GM18868 (cell line): ENCODE measurements around the gene CRYAA.
A peak's percentile ranks its signal among the peaks of the same experiment; 100 is the strongest.
"Not testable (repeated sequence)": the region's sequence is repeated elsewhere in the genome, so short reads cannot be mapped to it uniquely, and the experiment has no call there.

Source experiments
- ATAC-seq: cut with Tn5 transposase; IDR thresholded peaks from one replicate; pipeline ENCODE4 v1.9.1; 2021; ENCODE audit warnings: mild to moderate bottlenecking, moderate library complexity; ENCODE audit not compliant: unreplicated experiment

CRYAA gene, protein sequence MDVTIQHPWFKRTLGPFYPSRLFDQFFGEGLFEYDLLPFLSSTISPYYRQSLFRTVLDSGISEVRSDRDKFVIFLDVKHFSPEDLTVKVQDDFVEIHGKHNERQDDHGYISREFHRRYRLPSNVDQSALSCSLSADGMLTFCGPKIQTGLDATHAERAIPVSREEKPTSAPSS

DNA sequence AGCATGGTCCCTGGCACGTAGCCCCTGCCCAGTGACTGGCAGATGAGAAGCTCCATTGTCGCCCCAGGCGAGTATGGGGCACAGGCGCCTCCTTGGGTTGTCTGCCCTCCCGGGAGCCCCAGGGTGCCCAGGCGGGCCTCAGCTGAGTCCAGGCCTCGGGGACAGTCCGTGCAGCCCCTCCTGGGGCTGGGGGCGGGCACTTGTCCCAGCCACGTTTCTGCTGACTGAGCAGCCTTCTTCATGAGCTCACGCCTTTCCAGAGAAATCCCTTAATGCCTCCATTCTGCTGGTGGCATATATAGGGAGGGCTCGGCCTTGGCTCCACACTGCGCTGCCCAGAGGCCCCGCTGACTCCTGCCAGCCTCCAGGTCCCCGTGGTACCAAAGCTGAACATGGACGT, at the start of gene CRYAA:
TSS of gene CRYAA (plus strand) at position 301 of the 400 bp plus-strand sequence. CDS start at position 393, 92 bp downstream.
- not testable (repeated sequence) for ATAC-seq

DNA sequence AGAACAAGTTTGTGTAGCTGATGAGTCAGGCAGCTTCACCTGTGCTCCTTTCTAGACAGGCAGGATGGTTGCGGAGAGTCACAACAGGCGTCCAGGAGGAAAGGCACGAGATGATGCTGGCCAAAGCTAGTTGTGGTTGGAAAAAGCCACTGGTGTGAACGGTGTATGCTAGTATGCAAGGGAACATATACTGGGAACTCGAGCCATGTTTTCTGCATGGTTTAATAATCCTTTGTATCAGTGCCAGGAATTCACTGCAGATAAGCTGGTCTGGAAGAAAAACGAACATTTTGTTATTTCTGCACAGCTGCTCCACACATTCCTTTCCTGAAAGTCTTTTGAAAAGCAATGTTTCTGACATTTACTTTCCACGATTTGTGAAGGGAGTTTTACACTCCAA, 38.7 kb upstream of the CRYAA start:
- not testable (repeated sequence) for ATAC-seq

DNA sequence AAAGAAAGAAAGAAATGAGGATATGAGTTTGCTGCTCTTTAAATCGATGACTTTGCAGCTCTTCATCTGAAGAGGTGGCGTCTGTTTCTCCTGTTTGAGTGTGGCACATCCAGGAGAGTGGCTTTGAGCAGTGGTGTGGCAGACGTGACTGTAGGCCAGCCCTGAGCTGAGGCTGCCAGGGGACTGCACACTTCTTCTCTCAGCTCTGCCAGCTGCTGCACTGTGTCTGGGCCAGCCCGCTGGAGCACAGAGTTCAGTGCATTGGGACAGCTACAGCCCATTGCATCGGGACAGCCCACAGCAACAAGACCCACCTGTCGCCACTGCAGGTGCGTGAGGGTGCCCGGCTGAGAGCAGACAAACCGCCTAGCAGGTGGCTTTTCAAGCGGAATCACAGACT, 34.3 kb upstream of the CRYAA start:
- ATAC-seq: not testable (repeated sequence)

DNA sequence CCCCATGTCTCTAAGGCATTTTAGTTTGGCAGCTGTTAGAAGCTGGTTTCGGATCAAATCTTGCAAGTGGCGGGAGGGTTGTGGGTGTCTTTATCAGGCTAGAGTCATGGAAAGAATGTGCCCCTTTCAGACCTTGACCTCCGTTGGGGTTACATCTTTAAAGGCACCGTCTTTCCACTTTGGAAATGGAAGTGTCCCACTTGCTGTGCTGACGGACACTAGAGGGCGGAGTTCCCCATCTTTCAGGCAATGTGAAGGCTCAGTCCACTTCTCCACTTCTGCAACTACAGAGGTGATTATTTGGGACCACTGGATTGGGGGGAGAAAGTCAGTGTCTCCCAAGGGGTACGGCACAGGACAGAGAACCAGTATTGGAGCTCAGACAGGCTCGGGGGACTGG, 29.9 kb upstream of the CRYAA start:
- ATAC-seq: not testable (repeated sequence)

DNA sequence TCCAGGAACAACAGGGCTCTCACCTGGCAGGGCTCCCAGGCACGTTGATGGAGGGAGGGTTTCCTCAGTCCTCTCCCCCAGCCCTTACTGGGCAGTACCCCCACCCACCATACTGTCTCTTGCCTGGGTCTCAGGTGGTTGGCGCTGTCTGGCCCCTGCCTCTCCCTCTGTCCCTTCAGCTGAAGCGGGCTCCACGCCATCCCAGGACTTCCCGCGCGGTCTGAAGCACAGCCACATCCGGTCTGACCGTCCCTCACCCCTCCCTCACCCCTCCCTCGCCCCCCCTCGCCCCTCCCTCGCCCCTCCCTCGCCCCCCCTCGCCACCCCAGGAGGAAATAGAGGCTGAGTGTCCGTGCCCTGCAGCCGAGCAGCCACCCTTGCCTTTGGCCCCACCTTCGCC, 27.4 kb upstream of the CRYAA start:
- ATAC-seq: not testable (repeated sequence)

DNA sequence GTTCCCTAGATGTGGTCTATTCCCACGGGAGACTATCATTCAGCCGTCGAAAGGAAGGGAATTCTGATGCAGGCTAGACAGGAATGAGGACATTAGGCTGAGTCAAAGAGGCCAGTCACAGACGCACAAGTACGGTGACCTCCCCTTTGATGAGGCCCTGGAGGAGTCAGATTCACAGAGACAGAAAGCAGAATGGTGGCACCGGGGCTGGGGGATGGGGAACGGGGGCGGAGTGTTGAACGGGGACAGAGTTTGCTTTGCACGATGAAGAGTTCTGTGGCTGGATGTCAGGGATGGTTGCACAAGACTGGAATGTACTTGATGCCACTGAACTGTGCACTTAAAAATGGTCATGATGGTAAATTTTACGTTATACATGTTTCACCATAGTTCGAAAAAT, 22.2 kb upstream of the CRYAA start:
- not testable (repeated sequence) for ATAC-seq

DNA sequence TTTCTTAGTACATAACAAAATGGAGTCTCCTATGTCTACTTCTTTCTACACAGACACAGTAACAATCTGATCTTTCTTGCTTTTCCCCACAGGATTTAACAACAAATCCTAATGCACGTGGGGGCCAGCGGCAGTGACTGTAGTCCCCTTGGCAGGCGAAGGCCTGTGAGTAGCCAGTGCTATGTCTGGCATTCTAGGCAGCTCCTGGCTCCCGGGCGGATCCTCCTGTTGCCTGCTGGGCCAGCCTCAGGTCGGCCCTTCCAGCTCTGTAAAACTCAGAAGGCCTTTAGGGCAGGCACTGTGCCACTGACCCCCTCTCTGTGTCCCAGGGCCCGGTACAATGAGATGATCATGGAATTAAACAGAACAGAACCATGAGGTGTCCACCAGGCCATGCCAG, 20.8 kb upstream of the CRYAA start:
- ATAC-seq: not testable (repeated sequence)

DNA sequence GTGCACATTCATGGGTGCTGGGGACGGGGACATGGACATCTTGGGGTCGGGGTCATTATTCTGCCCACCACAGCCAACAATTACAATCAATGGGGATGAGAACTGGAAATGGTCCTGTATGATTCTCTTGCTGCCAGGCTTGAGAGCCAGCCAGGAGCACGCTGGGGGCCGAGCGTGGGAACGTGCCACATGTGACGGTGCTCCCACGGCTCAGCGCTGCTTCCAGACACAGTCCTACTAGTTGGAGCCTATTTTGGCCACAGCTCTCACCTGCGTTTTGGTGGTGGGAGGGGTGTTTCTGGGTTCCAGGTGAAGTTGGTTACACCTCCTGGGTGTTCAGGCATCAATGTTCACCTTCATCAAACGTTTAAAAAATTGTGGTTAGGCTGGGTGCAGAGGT, 19.5 kb upstream of the CRYAA start:
- not testable (repeated sequence) for ATAC-seq

DNA sequence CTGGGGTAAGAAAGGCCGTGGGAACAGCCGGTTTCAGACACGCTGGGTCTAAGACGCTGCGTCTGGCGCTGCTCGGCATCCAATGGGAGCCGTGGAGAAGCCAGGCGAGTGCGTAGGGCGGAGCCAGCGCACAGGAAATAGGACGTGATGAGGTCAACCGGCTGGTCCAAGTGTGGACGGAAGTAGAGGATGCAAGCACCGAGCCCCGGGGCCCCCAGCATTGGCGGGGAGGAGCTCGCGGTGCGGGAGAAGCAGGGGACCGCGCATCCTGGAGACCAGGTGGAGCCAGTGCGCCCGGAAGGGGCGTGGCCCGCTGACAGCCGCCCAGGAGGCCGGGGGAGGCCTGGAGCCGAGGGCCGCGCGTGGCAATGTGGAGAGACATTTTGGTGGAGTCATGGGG, 15.2 kb upstream of the CRYAA start:
- not testable (repeated sequence) for ATAC-seq

DNA sequence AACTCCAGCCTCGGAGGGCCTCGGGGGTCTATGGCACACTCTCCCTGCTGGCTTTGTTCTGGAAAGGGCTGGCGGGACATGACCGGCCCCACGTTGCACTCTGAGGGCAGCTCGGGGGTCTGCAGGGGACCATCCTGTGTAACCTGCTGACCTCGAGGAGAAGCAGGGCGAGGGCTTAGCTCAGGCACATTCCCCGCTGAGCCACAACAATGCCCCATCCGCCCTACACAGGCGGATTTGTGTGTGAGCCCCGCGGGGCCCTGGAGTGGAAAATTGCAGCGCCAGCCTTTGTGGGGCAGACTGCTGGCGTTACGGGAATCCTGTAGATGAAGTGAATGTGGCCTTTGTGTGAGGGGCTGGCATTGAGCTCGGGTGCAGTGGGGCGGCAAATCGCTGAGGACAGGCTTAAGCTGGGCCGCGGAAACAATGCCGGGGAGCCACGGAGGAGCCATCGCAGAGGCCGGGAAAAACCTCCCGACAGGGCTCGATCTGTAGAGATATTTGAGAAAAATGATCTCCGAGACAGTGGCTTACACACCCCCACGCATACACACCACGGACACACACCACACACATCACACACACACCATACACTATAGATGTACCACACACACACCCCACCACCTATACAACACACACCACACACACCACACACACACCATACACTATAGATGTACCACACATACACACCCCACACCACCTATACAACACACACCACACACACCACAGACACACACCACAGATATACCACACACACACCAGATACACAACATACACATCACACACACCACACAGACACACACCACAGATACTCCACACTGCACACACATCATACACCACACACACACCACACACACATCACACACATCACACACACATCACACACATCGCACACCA, 9.3 kb upstream of the CRYAA start:
- not testable (repeated sequence) for ATAC-seq

DNA sequence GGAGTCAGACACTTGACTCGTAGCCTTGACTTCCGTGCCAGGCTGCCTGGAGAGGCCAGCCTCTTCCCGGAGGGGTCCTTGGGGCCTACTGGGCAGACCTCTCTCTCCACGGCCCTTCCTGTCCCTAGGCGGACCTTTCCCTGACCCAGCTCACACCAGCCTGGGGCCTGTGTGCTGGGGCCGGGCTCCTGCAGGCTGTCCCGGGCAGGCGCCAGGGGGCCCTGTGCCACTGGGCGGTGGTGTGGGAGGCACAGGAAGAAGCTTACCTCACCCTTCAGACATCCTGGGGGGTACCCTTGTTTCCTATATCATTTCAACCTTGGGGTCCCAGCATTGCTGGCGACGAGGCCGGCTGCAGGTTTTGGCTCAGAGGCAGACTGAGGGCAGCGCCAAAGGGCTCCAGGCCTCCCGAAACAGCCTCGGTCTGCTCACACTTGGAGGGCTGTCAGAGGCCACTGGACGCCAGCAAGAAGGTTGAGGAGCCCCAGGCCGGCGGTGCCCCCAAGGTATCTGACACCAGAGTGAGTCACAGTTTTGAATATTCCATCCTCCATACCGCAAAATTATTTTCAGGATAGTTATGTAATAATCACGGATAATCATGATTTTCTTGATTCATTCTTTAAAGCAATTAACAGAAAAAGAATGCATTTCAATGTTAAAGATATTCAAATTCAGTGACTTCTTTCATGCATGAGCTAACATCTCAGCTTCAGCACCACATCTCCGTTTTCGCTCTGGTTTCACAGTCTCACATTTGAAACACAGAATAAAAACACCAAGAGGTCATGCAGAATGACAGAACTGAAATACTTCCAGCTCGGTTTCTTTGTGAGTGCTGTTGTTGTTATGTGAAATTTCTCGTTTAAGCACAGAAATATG, 6.7 kb upstream of the CRYAA start:
- not testable (repeated sequence) for ATAC-seq

DNA sequence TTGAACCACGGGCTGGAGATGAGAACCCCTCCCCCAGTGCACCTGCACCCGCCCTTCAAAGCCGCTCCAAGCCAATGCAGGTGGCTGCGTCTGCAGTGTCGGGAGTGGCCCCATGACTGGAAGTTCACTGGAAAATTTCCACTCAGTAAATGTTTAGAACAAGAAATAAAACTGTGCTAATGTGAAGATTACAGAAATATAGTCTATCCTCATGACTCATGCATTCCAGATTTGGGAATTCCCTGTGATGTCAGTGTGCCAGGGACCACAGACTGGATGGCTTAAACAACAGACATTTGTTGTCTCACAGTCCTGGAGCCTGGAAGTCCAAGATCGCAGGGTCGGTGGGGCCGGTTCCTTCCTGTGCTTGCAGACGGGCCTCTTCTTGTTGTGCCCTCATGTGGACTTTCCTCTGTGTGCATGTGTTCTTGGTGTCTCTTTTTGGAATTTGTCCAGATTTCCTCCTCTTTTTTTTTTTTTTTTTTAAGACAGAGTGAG, 6.1 kb upstream of the CRYAA start:
- ATAC-seq: not testable (repeated sequence)

DNA sequence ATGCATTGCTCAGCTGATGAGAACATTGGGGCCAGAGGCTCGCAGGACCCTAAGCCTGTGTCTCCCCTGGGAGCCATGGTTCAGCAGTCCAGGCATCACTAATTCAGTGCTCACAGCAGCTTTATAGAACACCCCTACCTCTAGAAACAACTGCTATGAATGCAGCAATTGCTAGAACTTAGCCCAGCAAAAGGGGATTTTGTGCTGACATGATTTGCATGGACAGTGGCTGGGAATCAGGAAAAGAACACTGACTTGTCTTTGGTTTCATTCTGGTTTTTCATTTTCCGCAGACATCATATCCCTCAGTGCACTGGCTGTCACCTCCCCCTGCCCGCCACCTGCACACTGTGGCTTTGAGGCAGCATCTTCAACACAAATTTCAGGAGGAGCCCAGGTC, 4.0 kb upstream of the CRYAA start:
- ATAC-seq: peak; percentile 53

DNA sequence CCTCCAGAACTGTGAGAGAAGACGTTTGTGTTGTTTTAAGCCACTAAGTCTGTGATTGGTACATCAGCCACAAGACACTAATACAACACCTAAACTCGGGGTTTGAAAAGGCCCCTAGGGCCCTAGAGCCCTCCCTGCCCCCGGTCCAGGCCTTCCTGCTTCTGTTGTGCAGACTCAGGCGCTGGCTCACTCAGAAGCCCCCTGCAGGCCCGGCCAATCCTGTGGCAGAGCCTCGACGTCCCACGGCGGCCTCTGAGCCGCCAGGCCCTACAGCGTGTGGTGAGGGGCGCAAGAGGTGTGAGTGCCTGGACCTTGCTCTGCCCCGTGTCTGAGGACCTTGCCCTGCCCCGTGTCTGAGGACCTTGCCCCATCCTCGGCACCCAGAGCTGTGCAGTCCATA, 3.1 kb upstream of the CRYAA start:
- ATAC-seq: not testable (repeated sequence)

DNA sequence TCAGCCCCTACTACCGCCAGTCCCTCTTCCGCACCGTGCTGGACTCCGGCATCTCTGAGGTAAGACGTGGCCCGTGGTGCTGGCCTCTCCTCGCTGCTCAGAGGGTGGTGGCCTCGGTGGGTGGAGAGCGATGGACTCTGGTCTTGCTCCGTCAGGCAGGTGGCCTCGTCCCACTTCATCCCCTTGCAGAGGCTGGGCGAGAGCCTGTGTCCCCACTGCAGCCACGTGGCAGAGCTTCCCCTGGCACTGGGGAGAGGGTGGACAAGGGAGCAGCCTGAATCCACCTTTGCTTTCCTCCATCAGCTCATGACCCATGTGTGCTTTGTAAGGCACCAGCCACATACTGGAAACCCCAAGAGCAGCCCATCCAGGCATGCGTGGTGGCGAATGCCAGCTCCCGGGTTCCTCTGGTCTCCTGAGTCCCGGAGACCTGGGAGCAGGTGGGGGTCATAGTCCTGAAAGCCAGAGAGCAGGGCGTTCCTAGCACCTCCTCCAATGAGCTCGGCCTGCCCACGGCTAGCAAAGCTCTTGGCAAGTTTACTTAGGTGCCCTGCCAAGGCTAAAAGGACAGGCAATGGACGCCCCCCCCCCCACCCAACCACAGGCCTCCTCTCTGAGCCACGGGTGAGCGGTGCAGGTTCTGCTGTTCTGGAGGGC, 550 bp downstream of the CRYAA start:
- not testable (repeated sequence) for ATAC-seq

DNA sequence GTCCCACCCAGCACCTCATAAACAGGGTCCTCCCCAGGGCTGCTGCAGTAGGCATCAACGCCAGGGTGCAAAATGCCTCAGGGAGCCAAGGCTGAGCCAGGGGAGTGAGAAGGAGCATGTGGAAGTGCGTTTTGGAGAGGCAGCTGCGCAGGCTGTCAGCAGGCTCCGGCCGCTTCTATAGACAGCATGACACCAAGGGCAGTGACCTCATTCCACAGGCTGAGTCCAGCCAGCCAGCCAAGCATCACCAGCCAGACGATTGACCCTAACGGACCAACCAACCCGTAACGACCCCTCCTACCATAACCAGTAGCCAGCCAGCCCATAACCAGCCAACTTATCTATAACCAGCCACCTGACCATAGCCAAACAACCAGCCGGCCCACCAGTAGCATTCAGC, 1.1 kb downstream of the CRYAA start:
- not testable (repeated sequence) for ATAC-seq

DNA sequence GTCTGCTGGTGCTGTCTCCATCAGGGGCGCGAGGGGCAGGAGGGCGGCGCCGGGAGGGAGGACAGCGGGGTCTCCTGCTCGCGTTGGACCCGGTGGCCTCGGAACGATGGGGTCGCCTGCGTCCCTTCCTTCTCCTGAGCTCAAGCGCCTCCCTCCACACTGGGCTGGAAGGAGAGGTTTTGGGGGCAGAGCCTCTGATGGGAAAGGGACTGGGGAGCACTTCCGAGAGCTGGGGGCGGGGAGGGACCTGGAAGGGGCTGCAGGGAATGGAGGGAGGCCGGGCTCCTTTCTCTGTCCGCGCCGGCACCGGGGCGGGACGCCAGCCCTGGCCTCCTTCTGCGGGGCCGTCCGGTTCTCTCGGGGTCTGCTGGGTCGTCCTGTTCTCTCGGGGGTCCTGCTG, 4.0 kb downstream of the CRYAA start:
- not testable (repeated sequence) for ATAC-seq

DNA sequence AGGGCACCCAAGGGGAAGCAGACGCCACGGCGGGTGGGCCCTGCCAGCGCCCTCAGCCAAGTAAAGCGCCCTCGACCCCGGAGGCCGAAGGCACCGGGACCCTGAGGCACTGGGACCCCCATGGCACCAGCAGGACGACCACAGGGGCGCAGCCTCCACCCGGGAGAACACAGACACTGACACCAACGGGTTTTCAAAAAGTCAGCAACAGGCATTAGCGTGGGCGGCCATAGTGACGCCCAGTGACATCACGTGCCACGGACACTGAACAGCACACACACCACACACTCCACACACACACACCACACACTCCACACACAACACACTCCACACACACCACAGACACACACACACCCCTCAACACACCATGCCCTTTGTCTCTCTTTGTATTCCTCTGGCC, 4.6 kb downstream of the CRYAA start:
- ATAC-seq: not testable (repeated sequence)

DNA sequence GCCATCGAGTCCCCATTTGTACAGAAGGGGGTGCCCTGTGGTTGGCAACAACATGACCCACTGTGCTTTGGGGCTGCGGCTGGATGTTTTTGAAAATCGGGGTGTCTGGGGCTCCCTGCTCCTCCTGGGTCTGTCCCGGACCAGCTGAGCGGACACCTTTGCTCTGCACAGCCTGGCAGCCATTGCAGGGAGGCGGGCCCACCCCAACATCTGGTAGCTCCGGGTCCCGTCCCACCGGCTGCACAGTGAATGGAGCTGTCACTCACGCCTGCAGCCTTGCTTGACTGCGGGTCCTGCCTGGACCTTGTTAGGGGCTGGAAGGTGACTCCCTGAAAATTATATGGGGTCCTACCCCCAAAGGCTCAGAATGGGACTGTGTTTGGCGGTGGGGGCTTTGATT, 5.1 kb downstream of the CRYAA start:
- not testable (repeated sequence) for ATAC-seq

DNA sequence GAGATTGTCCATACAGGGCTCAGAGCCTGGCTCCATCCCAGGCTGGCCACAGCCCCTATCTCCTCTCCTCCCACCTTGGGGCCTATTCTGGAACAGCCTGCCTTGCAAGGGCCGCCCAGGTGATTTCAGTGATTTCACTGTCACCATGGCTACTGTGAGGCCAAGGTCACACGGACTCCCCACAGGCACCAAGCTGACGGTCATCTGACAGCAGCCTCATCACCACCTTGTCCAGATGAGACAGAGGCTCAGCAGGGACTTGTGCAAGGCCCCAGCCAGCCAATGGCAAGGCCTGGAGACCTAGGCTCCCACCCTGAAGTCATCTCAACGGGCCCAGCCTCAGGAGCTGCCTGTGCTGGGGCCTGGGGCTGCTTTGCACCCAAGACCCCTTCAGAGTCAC, 6.2 kb downstream of the CRYAA start:
- not testable (repeated sequence) for ATAC-seq
